GM18498 (cell line): ENCODE results near the gene OR7A10.

Experiments
- ATAC-seq: cut with Tn5 transposase; IDR thresholded peaks from one replicate; pipeline ENCODE4 v1.9.1; 2021; ENCODE audit warnings: mild to moderate bottlenecking, moderate library complexity; ENCODE audit not compliant: unreplicated experiment

Gene OR7A10

GRCh38 chr19:14848822-14849221 lies at the start of gene OR7A10:
OR7A10 (minus strand) TSS chr19:14848922; CDS start chr19:14841877, 7,045 bp downstream.
- no peak for ATAC-seq

GRCh38 chr19:14890643-14891379 lies 42.1 kb upstream of the OR7A10 start:
- no peak for ATAC-seq

- ATAC-seq, result no peak
Observed at GRCh38 chr19:14889994-14890642, 41.4 kb upstream of the OR7A10 start.

DNA sequence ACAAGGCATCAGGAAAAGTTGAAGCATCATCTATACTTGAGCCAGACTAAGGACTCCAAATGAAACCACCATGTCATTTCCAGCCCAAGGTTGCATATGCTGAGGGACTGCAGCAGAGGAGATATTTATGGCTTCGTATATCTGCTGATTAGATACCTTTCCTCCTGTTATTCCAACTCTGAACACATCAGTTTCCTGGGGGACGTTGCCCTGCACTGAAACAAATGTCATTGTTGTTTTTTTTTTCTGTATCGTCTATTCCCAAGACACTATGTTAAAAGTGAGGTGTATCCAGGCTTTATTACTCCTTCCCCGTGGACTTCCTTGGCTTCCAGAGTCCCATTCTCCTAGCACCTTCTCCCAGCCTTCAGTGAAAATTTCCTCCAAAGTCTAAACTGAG lies 37.3 kb upstream of the OR7A10 start, which contains the start of gene OR7A17:
OR7A17 (minus strand) TSS at position 101 of the 400 bp plus-strand sequence. CDS start 4,777 bp downstream, outside the sequence.
- ATAC-seq, result no peak

DNA sequence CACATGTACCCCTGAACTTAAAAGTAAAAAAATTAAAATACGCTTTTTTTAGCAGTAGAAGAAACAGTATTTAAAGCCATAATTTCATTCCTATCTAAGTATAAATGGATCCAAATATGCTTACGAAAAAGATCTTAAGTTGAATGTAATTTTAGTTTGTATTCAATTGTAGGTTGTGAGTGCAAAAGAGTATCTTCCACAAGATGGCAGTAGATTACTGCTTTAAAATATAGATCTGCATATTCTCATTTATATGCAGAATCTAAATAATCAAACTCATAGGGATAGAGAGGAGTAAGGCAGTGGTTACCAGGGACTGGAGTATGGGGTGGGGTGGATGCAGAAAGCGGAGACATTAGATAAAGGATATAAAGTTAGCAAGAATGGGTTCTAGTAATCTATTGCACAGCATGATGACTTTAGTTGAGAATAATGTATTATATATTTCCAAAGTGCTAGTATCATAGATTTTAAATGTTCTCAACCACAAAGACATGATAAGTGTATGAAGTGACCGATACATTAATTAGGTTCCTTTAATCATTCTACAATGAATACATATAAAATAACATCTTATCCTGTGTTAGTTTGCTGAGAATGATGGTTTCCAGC lies 23.0 kb upstream of the OR7A10 start:
- ATAC-seq, result no peak

- ATAC-seq, result no peak
Observed at GRCh38 chr19:14868497-14868896, 19.8 kb upstream of the OR7A10 start.

DNA sequence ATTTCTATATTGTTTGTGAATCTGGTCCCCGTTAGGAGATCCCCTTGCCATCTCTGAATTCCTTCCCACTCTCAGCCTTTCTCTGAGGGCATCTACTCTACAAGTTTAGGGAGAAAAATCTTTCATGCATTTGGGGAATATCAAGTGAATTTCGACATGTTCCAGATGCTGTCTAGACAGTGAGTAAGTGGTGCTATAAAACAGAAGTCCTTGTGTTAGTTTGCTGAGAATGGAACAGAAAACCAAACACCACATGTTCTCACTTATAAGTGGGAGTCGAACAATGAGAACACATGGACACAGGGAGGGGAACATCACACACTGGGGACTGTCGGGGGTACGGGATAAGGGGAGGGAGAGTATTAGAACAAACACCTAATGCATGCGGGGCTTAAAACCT lies 5.1 kb downstream of the OR7A10 start:
- ATAC-seq, result no peak

- ATAC-seq, result no peak
Observed at GRCh38 chr19:14843169-14843568, 5.6 kb downstream of the OR7A10 start.

DNA sequence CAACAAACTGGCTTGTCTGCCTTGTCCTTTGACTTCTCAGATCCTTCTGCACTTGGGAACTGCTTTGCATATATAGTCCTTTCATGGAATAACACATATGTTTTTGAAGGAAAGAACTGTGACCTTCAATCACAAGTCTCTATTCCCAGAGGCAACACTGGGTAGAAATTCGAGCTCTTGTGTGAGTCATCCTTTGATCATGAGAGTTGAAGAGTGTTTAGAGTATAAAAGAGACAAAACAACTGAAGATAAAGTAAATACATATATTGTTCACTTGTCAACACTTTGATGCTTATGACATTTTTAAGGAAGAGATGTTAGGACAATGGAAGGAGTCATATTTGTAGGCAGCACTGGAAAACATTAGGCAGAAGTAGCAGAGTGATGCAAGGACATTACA lies 8.5 kb downstream of the OR7A10 start:
- no peak for ATAC-seq

DNA sequence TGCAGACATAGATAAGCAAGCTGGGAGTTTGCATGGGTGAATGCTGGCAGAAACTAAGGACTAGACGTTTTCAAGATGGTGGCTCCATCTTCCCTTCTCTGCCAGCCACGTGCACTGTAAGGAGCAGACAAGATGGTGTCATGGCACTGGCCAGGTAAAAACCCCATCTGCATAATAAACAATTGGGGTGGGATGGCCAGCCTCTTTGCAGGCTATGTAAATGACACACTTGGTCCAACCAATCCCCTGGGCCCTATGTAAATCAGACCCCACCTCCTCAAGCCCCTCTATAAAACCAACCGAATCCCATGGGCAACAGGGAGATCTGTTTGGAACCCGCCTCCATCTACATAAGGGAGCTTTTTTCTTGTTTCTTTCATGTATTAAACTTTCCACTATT lies 11.3 kb downstream of the OR7A10 start:
- ATAC-seq, result no peak

GRCh38 chr19:14835011-14835410 lies 13.7 kb downstream of the OR7A10 start, which contains the start of the genes OR7A5 and OR7C1:
OR7A5 (minus strand) TSS chr19:14835185; CDS start chr19:14828241, 6,944 bp downstream.
OR7C1 (minus strand) TSS chr19:14835185; CDS start chr19:14800136, 35,049 bp downstream.
- no peak for ATAC-seq

DNA sequence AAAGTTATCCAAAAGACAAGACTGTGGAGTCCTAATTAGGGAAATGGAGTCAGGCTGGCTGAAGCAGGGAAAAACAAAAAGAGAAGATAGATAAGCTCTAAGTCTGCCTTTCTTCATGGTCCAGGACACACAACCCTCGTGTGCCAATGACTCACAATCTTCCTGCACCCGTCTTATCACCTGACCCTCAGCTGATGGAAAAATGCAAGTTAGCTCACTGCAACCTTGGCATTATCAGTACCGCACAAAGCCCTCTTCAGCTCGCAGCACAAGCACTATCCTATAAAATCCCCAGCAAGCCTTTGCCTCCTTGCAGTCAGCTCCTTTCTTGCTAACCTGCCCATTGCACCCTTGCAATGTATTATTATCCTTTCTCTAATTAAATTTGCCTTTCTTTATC lies 18.0 kb downstream of the OR7A10 start:
- no peak for ATAC-seq

DNA sequence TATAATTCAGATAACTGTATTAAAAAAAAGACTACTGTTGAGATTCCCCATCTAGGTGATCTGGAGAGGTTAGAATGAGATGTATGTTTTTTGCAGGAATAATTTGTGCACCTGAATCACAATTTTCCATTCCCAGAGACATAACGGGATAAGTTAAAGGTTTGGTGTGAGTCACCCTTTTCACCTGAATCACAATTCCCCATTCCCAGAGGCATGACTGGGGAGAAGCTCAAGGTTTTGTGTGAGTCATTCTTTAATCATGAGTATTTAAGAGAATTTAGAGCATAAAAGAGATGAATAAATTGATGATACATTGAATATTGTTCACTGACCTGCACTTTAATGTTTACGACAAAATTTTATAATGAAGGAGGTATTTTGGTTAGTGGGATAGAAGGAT lies 22.7 kb downstream of the OR7A10 start:
- ATAC-seq, result no peak

GRCh38 chr19:14821937-14822336 lies 26.8 kb downstream of the OR7A10 start:
- ATAC-seq, result no peak

DNA sequence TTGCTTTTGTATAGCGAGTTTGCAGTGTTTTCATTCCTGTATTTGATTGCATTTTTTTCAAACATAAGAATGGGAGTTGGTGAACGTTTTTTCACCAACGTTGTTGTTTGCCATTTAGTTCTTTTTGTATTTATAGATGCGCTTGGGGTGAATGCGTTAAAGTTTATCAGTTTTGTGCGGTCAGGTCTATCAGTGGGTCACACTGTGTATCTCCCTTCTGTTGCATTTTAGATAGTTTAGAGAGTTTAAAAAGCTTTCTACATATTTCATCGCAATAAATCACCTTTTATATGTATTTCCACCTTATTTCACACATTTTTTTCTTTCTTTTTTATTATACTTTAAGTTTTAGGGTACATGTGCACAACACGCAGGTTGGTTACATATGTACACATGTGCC lies 30.1 kb downstream of the OR7A10 start:
- ATAC-seq, result no peak

DNA sequence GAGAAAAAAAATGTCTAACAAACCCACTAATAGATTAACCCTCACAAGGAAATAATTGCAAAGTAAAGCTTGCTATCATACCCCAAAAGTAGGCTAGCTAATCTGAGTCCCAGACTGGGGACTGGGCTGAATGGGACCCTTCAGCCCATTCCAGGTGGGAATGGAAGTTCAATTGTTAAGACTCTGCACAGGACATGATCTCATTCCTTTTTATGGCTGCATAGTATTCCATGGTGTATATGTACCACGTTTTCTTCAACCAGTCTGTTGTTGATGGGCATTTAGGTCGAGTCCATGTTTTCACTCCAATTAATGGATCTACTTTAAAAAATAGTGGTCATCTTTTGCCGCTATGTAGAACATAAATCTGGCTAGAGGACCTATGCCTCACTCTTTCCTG lies 31.7 kb downstream of the OR7A10 start:
- no peak for ATAC-seq

GRCh38 chr19:14814982-14815652 lies 33.6 kb downstream of the OR7A10 start:
- ATAC-seq, result no peak

DNA sequence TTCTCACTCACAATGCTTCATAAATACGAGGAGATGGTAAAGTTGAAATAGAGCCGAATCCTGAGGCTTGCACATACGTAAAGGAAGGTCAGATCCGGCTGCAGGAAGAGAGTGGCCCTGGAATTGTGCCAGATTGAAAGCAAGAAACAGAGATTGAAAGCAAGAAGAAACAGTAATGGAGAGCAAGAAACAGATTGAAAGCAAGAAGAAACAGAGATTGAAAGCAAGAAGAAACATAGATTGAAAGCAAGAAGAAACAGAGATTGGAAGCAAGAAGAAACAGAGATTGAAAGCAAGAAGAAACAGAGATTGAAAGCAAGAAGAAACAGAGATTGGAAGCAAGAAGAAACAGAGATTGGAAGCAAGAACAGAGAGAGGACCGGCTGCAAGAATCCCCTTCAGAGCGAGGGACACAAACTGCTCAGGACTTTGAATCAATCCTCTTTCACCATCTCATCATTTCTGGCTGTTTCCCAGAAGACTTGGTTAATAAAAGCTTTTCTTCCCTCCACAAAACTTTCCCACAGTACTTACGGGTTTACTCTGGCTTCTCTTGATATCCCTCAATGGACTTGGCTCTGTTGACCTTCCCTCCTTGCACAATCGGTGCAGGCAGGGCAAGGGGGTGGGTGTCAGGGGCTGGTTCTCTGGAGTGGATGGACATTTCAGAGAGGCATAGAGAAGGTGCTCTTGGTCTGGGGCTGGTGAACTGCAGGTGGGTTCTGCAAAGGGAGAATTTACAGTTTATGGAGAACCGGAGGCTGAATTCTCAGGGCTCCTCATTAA lies 39.3 kb downstream of the OR7A10 start:
- no peak for ATAC-seq

- no peak for ATAC-seq
Observed at GRCh38 chr19:14804765-14805164, 44.0 kb downstream of the OR7A10 start.

GRCh38 chr19:14798760-14799159 lies 50.0 kb downstream of the OR7A10 start:
- ATAC-seq, result no peak
